ENCODE results near the gene PLXNA4.

Gene PLXNA4

GRCh38 chr7:132514430-132514829 lies 61.8 kb downstream of the PLXNA4 start:
- H4K8ac ChIP-seq (ENCODE audit: low read length) = no peak overlapping the region
- no peak overlapping the region for H3K14ac ChIP-seq (ENCODE audit: low read length in 2 of 2)
- H2BK12ac ChIP-seq (ENCODE audit: low read length in 2 of 2) = no peak overlapping the region
- H4K91ac ChIP-seq (ENCODE audit: low read length) = no peak overlapping the region
- no peak overlapping the region for H2BK120ac ChIP-seq (ENCODE audit: low read depth, low read length)
- no peaks in the 10 kb centered on the region for H3K36me3 ChIP-seq (ENCODE audit: control insufficient read depth in 1 of 2, insufficient read depth in 2 of 2, low read depth in 1 of 2, low read length in 2 of 2)
- H3K23ac ChIP-seq (ENCODE audit: low read length in 2 of 2) = no peak overlapping the region
- H3K27ac ChIP-seq (ENCODE audit: low read length, poor library complexity, severe bottlenecking) = no peak overlapping the region
- H3K4me3 ChIP-seq (ENCODE audit: insufficient read depth in 1 of 2, low read depth in 1 of 2, low read length in 2 of 2) = no peak overlapping the region
- H3K9ac ChIP-seq (ENCODE audit: low read length) = no peak overlapping the region
- no peak overlapping the region for H2AFZ ChIP-seq (ENCODE audit: low read depth, low read length)
- DNase-seq = no peak
- H3K18ac ChIP-seq (ENCODE audit: low read depth in 1 of 2, low read length in 2 of 2) = no peak overlapping the region
- no peak overlapping the region for H3K4ac ChIP-seq (ENCODE audit: low read depth in 1 of 2, low read length in 2 of 2)
- H2BK15ac ChIP-seq (ENCODE audit: low read depth, poor library complexity, severe bottlenecking) = no peak overlapping the region
- no peaks in the 10 kb centered on the region for H3K9me3 ChIP-seq (ENCODE audit: control insufficient read depth, low read length)
- H2AK5ac ChIP-seq (ENCODE audit: low read length, severe bottlenecking) = no peak overlapping the region
- H3K27me3 ChIP-seq (ENCODE audit: control insufficient read depth in 1 of 2, insufficient read depth in 1 of 2, low read length in 2 of 2) = no peaks in the 10 kb centered on the region
- 85% methylated on average over 1 of the region's 1 CpG for WGBS
- H3K4me2 ChIP-seq (ENCODE audit: low read length, poor library complexity, severe bottlenecking) = no peak overlapping the region
- no peaks in the 10 kb centered on the region for H3K79me1 ChIP-seq (replicated peaks; ENCODE audit: low read length, poor library complexity, severe bottlenecking)
- H2BK5ac ChIP-seq (ENCODE audit: low read depth, low read length, poor library complexity, severe bottlenecking) = no peak overlapping the region
- no peaks in the 10 kb centered on the region for H3K4me1 ChIP-seq (ENCODE audit: control insufficient read depth, insufficient read depth, low read depth, low read length)

GRCh38 chr7:132511921-132512320 lies 64.3 kb downstream of the PLXNA4 start:
- H3K14ac ChIP-seq (ENCODE audit: low read length in 2 of 2) = no peak overlapping the region
- H2BK5ac ChIP-seq (ENCODE audit: low read depth, low read length, poor library complexity, severe bottlenecking) = no peak overlapping the region
- H3K9me3 ChIP-seq (ENCODE audit: control insufficient read depth, low read length) = no peaks in the 10 kb centered on the region
- H2BK120ac ChIP-seq (ENCODE audit: low read depth, low read length) = no peak overlapping the region
- 76% methylated on average over 8 of the region's 8 CpGs for WGBS
- H4K8ac ChIP-seq (ENCODE audit: low read length) = no peak overlapping the region
- H3K18ac ChIP-seq (ENCODE audit: low read depth in 1 of 2, low read length in 2 of 2) = no peak overlapping the region
- no peak overlapping the region for H2BK12ac ChIP-seq (ENCODE audit: low read length in 2 of 2)
- no peaks in the 10 kb centered on the region for H3K79me1 ChIP-seq (replicated peaks; ENCODE audit: low read length, poor library complexity, severe bottlenecking)
- no peak overlapping the region for H3K27ac ChIP-seq (ENCODE audit: low read length, poor library complexity, severe bottlenecking)
- H2BK15ac ChIP-seq (ENCODE audit: low read depth, poor library complexity, severe bottlenecking) = no peak overlapping the region
- H3K27me3 ChIP-seq (ENCODE audit: control insufficient read depth in 1 of 2, insufficient read depth in 1 of 2, low read length in 2 of 2) = no peaks in the 10 kb centered on the region
- no peaks in the 10 kb centered on the region for H3K4me1 ChIP-seq (ENCODE audit: control insufficient read depth, insufficient read depth, low read depth, low read length)
- no peak overlapping the region for H3K4ac ChIP-seq (ENCODE audit: low read depth in 1 of 2, low read length in 2 of 2)
- H2AFZ ChIP-seq (ENCODE audit: low read depth, low read length) = no peak overlapping the region
- H4K91ac ChIP-seq (ENCODE audit: low read length) = no peak overlapping the region
- no peak overlapping the region for H3K4me2 ChIP-seq (ENCODE audit: low read length, poor library complexity, severe bottlenecking)
- no peak for DNase-seq
- no peak overlapping the region for H3K23ac ChIP-seq (ENCODE audit: low read length in 2 of 2)
- no peak overlapping the region for H2AK5ac ChIP-seq (ENCODE audit: low read length, severe bottlenecking)
- H3K36me3 ChIP-seq (ENCODE audit: control insufficient read depth in 1 of 2, insufficient read depth in 2 of 2, low read depth in 1 of 2, low read length in 2 of 2) = peaks cover 0 to 15% of the 10 kb centered on the region in 2 experiments
- no peak overlapping the region for H3K9ac ChIP-seq (ENCODE audit: low read length)
- H3K4me3 ChIP-seq (ENCODE audit: insufficient read depth in 1 of 2, low read depth in 1 of 2, low read length in 2 of 2) = no peak overlapping the region

- no peaks in the 10 kb centered on the region for H3K4me1 ChIP-seq (ENCODE audit: control insufficient read depth, insufficient read depth, low read depth, low read length)
- no peak overlapping the region for H4K91ac ChIP-seq (ENCODE audit: low read length)
- DNase-seq = no peak
- H3K14ac ChIP-seq (ENCODE audit: low read length in 2 of 2) = no peak overlapping the region
- H2AK5ac ChIP-seq (ENCODE audit: low read length, severe bottlenecking) = no peak overlapping the region
- no peak overlapping the region for H3K4me3 ChIP-seq (ENCODE audit: insufficient read depth in 1 of 2, low read depth in 1 of 2, low read length in 2 of 2)
- no peak overlapping the region for H3K4ac ChIP-seq (ENCODE audit: low read depth in 1 of 2, low read length in 2 of 2)
- H2BK15ac ChIP-seq (ENCODE audit: low read depth, poor library complexity, severe bottlenecking) = no peak overlapping the region
- H3K36me3 ChIP-seq (ENCODE audit: control insufficient read depth in 1 of 2, insufficient read depth in 2 of 2, low read depth in 1 of 2, low read length in 2 of 2) = peaks cover 0 to 20% of the 10 kb centered on the region in 2 experiments
- no peak overlapping the region for H3K9ac ChIP-seq (ENCODE audit: low read length)
- H2AFZ ChIP-seq (ENCODE audit: low read depth, low read length) = no peak overlapping the region
- no peak overlapping the region for H3K23ac ChIP-seq (ENCODE audit: low read length in 2 of 2)
- H3K79me1 ChIP-seq (replicated peaks; ENCODE audit: low read length, poor library complexity, severe bottlenecking) = no peaks in the 10 kb centered on the region
- no peak overlapping the region for H2BK120ac ChIP-seq (ENCODE audit: low read depth, low read length)
- H3K9me3 ChIP-seq (ENCODE audit: control insufficient read depth, low read length) = no peaks in the 10 kb centered on the region
- no peak overlapping the region for H3K27ac ChIP-seq (ENCODE audit: low read length, poor library complexity, severe bottlenecking)
- WGBS = 85% methylated on average over 3 of the region's 3 CpGs
- H3K27me3 ChIP-seq (ENCODE audit: control insufficient read depth in 1 of 2, insufficient read depth in 1 of 2, low read length in 2 of 2) = no peaks in the 10 kb centered on the region
- no peak overlapping the region for H2BK5ac ChIP-seq (ENCODE audit: low read depth, low read length, poor library complexity, severe bottlenecking)
- no peak overlapping the region for H3K18ac ChIP-seq (ENCODE audit: low read depth in 1 of 2, low read length in 2 of 2)
- no peak overlapping the region for H4K8ac ChIP-seq (ENCODE audit: low read length)
- H3K4me2 ChIP-seq (ENCODE audit: low read length, poor library complexity, severe bottlenecking) = no peak overlapping the region
- H2BK12ac ChIP-seq (ENCODE audit: low read length in 2 of 2) = no peak overlapping the region
These were observed 64.9 kb downstream of the PLXNA4 start for GRCh38 chr7:132511387-132511786.

- no peak overlapping the region for H2BK5ac ChIP-seq (ENCODE audit: low read depth, low read length, poor library complexity, severe bottlenecking)
- no peak overlapping the region for H3K4ac ChIP-seq (ENCODE audit: low read depth in 1 of 2, low read length in 2 of 2)
- no peak overlapping the region for H2AFZ ChIP-seq (ENCODE audit: low read depth, low read length)
- H2BK12ac ChIP-seq (ENCODE audit: low read length in 2 of 2) = no peak overlapping the region
- no peak overlapping the region for H3K23ac ChIP-seq (ENCODE audit: low read length in 2 of 2)
- no peaks in the 10 kb centered on the region for H3K79me1 ChIP-seq (replicated peaks; ENCODE audit: low read length, poor library complexity, severe bottlenecking)
- H3K18ac ChIP-seq (ENCODE audit: low read depth in 1 of 2, low read length in 2 of 2) = no peak overlapping the region
- no peaks in the 10 kb centered on the region for H3K9me3 ChIP-seq (ENCODE audit: control insufficient read depth, low read length)
- H3K27me3 ChIP-seq (ENCODE audit: control insufficient read depth in 1 of 2, insufficient read depth in 1 of 2, low read length in 2 of 2) = no peaks in the 10 kb centered on the region
- no peaks in the 10 kb centered on the region for H3K4me1 ChIP-seq (ENCODE audit: control insufficient read depth, insufficient read depth, low read depth, low read length)
- no peak overlapping the region for H2AK5ac ChIP-seq (ENCODE audit: low read length, severe bottlenecking)
- no peak overlapping the region for H3K14ac ChIP-seq (ENCODE audit: low read length in 2 of 2)
- DNase-seq = no peak
- no peak overlapping the region for H3K27ac ChIP-seq (ENCODE audit: low read length, poor library complexity, severe bottlenecking)
- H2BK15ac ChIP-seq (ENCODE audit: low read depth, poor library complexity, severe bottlenecking) = no peak overlapping the region
- H4K91ac ChIP-seq (ENCODE audit: low read length) = no peak overlapping the region
- no peak overlapping the region for H3K4me2 ChIP-seq (ENCODE audit: low read length, poor library complexity, severe bottlenecking)
- H2BK120ac ChIP-seq (ENCODE audit: low read depth, low read length) = no peak overlapping the region
- H3K4me3 ChIP-seq (ENCODE audit: insufficient read depth in 1 of 2, low read depth in 1 of 2, low read length in 2 of 2) = peak overlapping the region in 1 of 2 experiments; percentile 19
- no peak overlapping the region for H3K9ac ChIP-seq (ENCODE audit: low read length)
- H3K36me3 ChIP-seq (ENCODE audit: control insufficient read depth in 1 of 2, insufficient read depth in 2 of 2, low read depth in 1 of 2, low read length in 2 of 2) = peaks cover 0 to 33% of the 10 kb centered on the region in 2 experiments
- no peak overlapping the region for H4K8ac ChIP-seq (ENCODE audit: low read length)
- 71% methylated on average over 4 of the region's 4 CpGs for WGBS
These were observed 66.6 kb downstream of the PLXNA4 start for GRCh38 chr7:132509643-132510042.
